MG63 (cell line): ENCODE data around the gene ACLY. TPM values are rescaled to one million over a fixed set of nuclear protein-coding genes. Genes with fewer than 3 reads are reported as not detected.
"Not testable (repeated sequence)": the region's sequence is repeated elsewhere in the genome, so short reads cannot be mapped to it uniquely, and the experiment has no call there.

Experiments
- DNase-seq: peaks from one replicate; pipeline ENCODE4 v3.0.0-alpha.2; 2020
- H3K27me3 ChIP-seq: fragments of 250-450 bp; sonication (Bioruptor Pico); 2 replicates; pipeline ENCODE4 v1.5.1; 2020; ENCODE audit warnings: mild to moderate bottlenecking, moderate library complexity
- H3K36me3 ChIP-seq: fragments of 250-450 bp; sonication (Bioruptor Pico); 2 replicates; pipeline ENCODE4 v1.5.1; 2020; ENCODE audit warnings: mild to moderate bottlenecking, moderate library complexity
- H3K4me3 ChIP-seq: fragments of 250-450 bp; sonication (Bioruptor Pico); 2 replicates; pipeline ENCODE4 v1.5.1; 2020; ENCODE audit warnings: mild to moderate bottlenecking, moderate library complexity
- H3K9me3 ChIP-seq: fragments of 250-450 bp; sonication (Bioruptor Pico); 2 replicates; pipeline ENCODE4 v1.5.1; 2020; ENCODE audit warnings: mild to moderate bottlenecking, moderate library complexity
- total RNA-seq: library from RNA; depleted of rRNA; stranded (reverse); fragments of >200 nt; shearing (Covaris generic); gene quantifications from 2 replicates; pipeline ENCODE4 v1.2.3, GENCODE V29; 2014; ENCODE audit warnings: low replicate concordance

The ACLY gene
- total RNA-seq, 1 experiment from 2014 or later: 195 TPM

DNA sequence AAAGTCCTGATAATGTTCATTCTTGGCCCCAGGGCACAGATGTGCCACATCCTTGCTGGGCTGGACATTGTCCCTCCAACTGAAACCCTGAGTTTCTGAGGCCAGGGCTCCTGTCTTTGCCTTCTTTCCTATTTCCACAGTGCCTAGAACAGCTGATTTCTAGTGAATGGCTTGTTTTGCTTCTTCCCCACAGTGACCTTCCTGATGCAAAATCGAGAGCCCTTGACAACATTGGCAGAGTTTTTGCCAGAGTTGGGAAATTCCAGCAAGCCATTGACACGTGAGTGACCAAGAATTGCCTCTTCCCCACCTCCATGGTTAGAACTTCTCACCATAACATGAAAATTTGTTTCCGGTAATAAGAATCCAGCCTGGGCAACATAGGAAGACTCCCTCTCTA is 26.2 kb upstream of the ACLY start:
- Histone ChIP-seq H3K27me3 (no peaks in the 10 kb centered on the region), H3K9me3 (no peaks in the 10 kb centered on the region), H3K36me3 (no peaks in the 10 kb centered on the region), H3K4me3 (no peak overlapping the region)
- DNase-seq: no peak

DNA sequence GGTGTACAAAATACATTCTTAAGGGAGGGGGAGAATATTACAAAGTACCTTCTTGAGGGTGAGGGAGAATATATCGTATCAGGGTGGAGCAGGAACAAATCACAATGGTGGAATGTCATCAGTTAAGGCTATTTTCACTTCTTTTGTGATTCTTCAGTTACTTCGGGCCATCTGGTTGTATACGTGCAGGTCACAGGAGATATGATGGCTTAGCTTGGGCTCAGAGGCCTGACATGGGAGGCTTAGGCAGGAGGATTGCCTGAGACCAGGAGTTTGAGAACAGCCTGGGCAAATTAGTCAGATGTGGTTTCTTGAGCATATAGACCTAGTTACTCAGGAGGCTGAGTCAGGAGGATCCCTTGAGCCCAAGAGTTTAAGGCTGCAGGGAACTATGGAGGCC is 24.7 kb upstream of the ACLY start:
- no peak overlapping the region for H3K4me3 ChIP-seq
- no peaks in the 10 kb centered on the region for H3K36me3 ChIP-seq
- no peaks in the 10 kb centered on the region for H3K9me3 ChIP-seq
- no peak for DNase-seq
- H3K27me3 ChIP-seq: no peaks in the 10 kb centered on the region

- H3K4me3 ChIP-seq: no peak overlapping the region
- H3K36me3 ChIP-seq: no peaks in the 10 kb centered on the region
- H3K9me3 ChIP-seq: no peaks in the 10 kb centered on the region
These were observed 24.0 kb upstream of the ACLY start for GRCh38 chr17:41942626-41943373.

GRCh38 chr17:41941168-41941567 is 22.4 kb upstream of the ACLY start:
- DNase-seq: no peak
- Histone ChIP-seq H3K27me3 (no peaks in the 10 kb centered on the region), H3K36me3 (no peaks in the 10 kb centered on the region), H3K4me3 (no peak overlapping the region), H3K9me3 (no peaks in the 10 kb centered on the region)

More at GRCh38 chr17:41942626-41943373, 24.0 kb upstream of the ACLY start:
- DNase-seq: no peak
- no peaks in the 10 kb centered on the region for H3K27me3 ChIP-seq

GRCh38 chr17:41939693-41940090 is 20.9 kb upstream of the ACLY start:
- Histone ChIP-seq H3K9me3 (no peaks in the 10 kb centered on the region), H3K4me3 (no peak overlapping the region)
- no peak for DNase-seq

GRCh38 chr17:41939044-41939692 is 20.4 kb upstream of the ACLY start:
- Histone ChIP-seq H3K4me3 (no peak overlapping the region), H3K27me3 (no peaks in the 10 kb centered on the region), H3K9me3 (no peaks in the 10 kb centered on the region), H3K36me3 (no peaks in the 10 kb centered on the region)
- no peak for DNase-seq

More at GRCh38 chr17:41939693-41940090, 20.9 kb upstream of the ACLY start:
- H3K27me3 ChIP-seq: no peaks in the 10 kb centered on the region
- no peaks in the 10 kb centered on the region for H3K36me3 ChIP-seq

- DNase-seq: no peak
- H3K4me3 ChIP-seq: no peak overlapping the region
- no peaks in the 10 kb centered on the region for H3K9me3 ChIP-seq
- no peaks in the 10 kb centered on the region for H3K27me3 ChIP-seq
- no peaks in the 10 kb centered on the region for H3K36me3 ChIP-seq
These were observed 19.5 kb upstream of the ACLY start for GRCh38 chr17:41937970-41938954.

DNA sequence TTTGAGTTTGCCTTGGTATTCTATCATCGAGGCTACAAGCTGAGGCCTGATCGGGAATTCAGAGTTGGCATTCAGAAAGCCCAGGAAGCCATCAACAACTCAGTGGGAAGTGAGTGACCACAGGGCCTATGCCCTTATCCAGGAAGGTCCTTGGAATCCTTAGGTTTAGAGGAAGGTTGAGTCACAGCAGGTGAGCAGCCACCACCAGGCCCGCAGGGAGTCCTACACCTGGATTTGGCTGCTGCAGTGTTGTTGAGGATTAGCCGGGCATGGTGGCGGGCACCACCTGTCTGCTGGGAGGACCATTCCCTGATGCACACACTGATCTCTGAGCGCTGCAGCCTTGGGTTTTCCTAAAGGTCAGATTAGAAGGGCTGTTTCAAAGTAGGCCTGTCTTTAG is 16.9 kb upstream of the ACLY start:
- no peaks in the 10 kb centered on the region for H3K36me3 ChIP-seq
- H3K27me3 ChIP-seq: no peaks in the 10 kb centered on the region
- no peaks in the 10 kb centered on the region for H3K9me3 ChIP-seq
- H3K4me3 ChIP-seq: no peak overlapping the region
- no peak for DNase-seq

DNA sequence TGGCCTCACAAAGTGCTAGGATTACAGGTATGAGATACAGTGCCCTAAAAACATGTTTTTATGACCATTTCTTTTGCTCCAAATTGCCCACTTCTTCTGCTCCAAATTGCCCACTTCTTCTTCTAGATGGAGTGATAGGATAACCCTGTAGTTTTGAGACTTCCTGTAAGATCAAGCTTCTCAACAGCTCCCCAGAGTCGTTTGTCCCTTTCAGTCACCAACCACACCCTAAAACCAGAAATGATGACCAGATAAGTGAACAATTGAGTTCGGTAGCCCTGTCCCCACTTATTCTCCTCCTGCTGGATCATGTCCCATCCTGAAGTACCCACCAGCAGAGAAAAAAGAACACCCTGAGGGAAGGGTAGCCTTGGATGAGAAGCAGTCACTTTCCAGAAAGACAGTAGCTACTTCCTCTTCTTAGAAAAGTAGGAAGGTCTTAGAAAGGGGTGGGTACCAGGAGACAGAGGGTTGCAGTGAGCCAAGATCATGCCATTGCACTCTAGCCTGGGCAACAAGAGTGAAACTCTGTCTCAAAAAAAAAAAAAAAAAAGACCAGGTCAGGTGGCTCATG is 14.2 kb upstream of the ACLY start:
- Histone ChIP-seq H3K36me3 (no peaks in the 10 kb centered on the region), H3K27me3 (no peaks in the 10 kb centered on the region), H3K4me3 (no peak overlapping the region), H3K9me3 (no peaks in the 10 kb centered on the region)
- no peak for DNase-seq

- not testable (repeated sequence) for H3K4me3 ChIP-seq, H3K36me3 ChIP-seq
These were observed 13.0 kb upstream of the ACLY start for GRCh38 chr17:41931715-41932114.

GRCh38 chr17:41930833-41931156 is 12.0 kb upstream of the ACLY start:
- not testable (repeated sequence) for H3K36me3 ChIP-seq, DNase-seq, H3K9me3 ChIP-seq, H3K27me3 ChIP-seq
- H3K4me3 ChIP-seq: peak overlapping the region; percentile 47

More at GRCh38 chr17:41931715-41932114, 13.0 kb upstream of the ACLY start:
- not testable (repeated sequence) for H3K27me3 ChIP-seq, H3K9me3 ChIP-seq, DNase-seq

DNA sequence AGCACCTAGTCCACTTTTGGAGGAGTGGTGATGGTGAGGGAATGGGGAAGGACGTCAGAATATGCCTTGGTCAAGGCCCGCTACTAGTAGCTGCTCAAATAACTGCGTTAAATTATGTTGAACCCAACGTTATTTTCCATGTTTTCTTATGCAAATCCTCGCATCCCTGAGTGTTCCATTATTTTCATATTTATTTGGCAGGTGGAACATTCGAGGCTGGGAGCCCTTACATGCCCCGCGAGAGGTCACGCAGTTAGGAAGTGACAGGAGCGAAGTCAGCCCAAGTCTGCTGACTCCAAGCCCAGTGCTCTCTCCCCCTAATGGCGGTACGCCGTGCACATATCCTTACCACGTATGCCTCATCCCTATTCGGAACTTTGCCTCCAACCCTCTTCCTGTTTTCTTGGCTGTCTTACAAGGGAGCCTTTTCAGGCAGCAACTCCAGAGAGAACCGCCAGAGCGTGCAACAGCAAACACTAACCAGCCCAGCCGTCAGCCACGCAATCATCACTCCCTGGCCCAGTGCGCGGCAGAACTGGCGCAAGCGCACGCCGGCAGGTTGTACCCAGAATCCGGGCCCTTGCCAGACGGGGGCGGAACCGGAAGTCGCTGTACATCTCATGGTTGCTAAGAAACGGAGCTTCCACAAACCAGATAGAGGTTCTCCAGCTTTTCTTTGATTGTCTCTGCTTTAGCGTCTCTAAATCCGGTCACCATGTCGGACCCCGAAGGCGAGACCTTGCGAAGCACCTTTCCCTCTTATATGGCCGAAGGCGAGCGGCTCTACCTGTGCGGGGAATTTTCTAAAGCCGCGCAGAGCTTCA is 11.5 kb upstream of the ACLY start, which contains the start of gene ODAD4:
ODAD4 (plus strand) TSS at position 609 of the 824 bp plus-strand sequence; CDS start at position 716, 107 bp downstream.
- Histone ChIP-seq H3K4me3 (peak within 1 kb of the TSS; percentile 47), H3K27me3 (no peaks in the 10 kb centered on the region), H3K36me3 (no peaks in the 10 kb centered on the region), H3K9me3 (no peaks in the 10 kb centered on the region)
- peak; percentile 99 for DNase-seq

DNA sequence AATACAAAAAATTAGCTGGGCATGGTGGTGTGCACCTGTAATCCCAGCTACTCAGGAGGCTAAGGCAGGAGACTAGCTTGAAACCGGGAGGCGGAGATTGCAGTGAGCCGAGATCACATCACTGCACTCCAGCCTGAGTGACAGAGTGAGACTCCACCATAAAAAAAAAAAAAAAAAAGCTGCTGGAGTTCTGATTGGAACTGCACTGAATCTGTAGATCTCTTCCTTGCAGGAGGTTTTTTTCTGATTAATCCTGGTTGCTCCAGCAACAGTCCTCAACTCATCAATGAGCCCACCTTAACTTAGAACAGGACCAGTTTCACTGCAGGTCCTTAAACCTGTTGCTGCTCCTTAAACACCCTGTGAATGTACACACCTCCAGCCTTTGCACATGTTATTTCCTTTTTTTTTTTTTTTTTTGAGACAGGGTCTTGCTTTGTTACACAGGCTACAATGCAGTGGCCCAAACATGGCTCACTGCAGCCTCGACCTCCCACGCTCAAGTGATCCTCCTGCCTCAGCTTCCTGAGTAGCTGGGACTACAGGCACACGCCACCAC is 10.0 kb upstream of the ACLY start:
- Histone ChIP-seq H3K9me3 (no peaks in the 10 kb centered on the region), H3K36me3 (no peaks in the 10 kb centered on the region), H3K4me3 (no peak overlapping the region), H3K27me3 (no peaks in the 10 kb centered on the region)
- no peak for DNase-seq

DNA sequence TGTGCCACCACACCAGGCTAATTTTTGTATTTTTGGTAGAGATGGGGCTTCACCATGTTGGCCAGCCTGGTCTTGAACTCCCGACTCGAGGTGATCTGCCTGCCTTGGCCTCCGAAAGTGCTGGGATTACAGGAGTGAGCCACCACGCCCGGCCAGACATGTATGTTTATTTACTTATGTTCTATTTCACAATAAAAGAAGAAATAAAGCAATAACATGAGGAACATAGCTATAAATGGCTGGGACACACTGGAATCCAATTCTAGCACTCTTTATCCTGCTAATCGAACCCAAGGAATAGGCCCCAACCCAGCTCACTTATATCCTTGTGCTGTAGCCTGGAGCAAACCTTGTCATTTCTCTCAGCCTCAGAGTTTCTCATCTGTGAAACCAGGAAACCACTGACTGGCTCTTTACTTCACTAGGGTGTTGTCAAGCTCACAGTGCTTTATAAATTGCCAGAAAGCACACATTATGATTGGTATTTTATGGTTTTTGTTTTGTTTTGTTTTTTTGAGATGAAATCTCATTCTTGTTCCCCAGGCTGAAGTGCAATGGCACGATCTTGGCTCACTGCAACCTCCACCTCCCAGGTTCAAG is 7.3 kb upstream of the ACLY start:
- DNase-seq: no peak
- H3K27me3 ChIP-seq: no peaks in the 10 kb centered on the region
- H3K36me3 ChIP-seq: no peaks in the 10 kb centered on the region
- no peaks in the 10 kb centered on the region for H3K9me3 ChIP-seq
- no peak overlapping the region for H3K4me3 ChIP-seq

GRCh38 chr17:41920580-41920955 is 1.8 kb upstream of the ACLY start:
- H3K27me3 ChIP-seq: no peaks in the 10 kb centered on the region
- H3K36me3 ChIP-seq: peaks cover 28% of the 10 kb centered on the region
- no peaks in the 10 kb centered on the region for H3K9me3 ChIP-seq
- no peak for DNase-seq
- no peak overlapping the region for H3K4me3 ChIP-seq
